ENCODE results near the gene CWF19L2. TPM values are rescaled to one million over a fixed set of nuclear protein-coding genes. Genes with fewer than 3 reads are reported as not detected.

CWF19L2 gene
- total RNA-seq, 2 experiments from 2014 or later = 11.9 to 13.6 TPM

GRCh38 chr11:107282195-107282594 is 175.4 kb downstream of the CWF19L2 start:
- Mint-ChIP-seq H3K27ac (no peak overlapping the region), H3K27me3 (no peaks in the 10 kb centered on the region), H3K4me3 (no peak overlapping the region), H3K36me3 (ENCODE audit: low read depth) (no peaks in the 10 kb centered on the region), H3K4me1 (ENCODE audit: low read depth) (no peaks in the 10 kb centered on the region), H3K9me3 (peaks cover 18% of the 10 kb centered on the region)
- ATAC-seq = no peak
- POLR2A ChIA-PET = no interaction called here
- intact Hi-C loops (cut with micrococcal nuclease) = no loop called here
- TF ChIP-seq, protein P1, sequence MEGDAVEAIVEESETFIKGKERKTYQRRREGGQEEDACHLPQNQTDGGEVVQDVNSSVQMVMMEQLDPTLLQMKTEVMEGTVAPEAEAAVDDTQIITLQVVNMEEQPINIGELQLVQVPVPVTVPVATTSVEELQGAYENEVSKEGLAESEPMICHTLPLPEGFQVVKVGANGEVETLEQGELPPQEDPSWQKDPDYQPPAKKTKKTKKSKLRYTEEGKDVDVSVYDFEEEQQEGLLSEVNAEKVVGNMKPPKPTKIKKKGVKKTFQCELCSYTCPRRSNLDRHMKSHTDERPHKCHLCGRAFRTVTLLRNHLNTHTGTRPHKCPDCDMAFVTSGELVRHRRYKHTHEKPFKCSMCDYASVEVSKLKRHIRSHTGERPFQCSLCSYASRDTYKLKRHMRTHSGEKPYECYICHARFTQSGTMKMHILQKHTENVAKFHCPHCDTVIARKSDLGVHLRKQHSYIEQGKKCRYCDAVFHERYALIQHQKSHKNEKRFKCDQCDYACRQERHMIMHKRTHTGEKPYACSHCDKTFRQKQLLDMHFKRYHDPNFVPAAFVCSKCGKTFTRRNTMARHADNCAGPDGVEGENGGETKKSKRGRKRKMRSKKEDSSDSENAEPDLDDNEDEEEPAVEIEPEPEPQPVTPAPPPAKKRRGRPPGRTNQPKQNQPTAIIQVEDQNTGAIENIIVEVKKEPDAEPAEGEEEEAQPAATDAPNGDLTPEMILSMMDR (IDR thresholded peaks at IDR 0.05) = no peak
- CTCF ChIA-PET = no interaction called here
- no peak for DNase-seq

Other genes with a start within 250 kb of the CWF19L2 start
- 10 to 100 TPM; 13.3 to 13.4 TPM for gene ALKBH8, start 107.9 kb upstream of the CWF19L2 start, total RNA-seq
- not detected for gene ELMOD1, start 133.3 kb upstream of the CWF19L2 start, total RNA-seq